ENCODE data around the gene GP1BA. TPM values are rescaled to one million over a fixed set of nuclear protein-coding genes. Genes with fewer than 3 reads are reported as not detected.
A peak's percentile ranks its signal among the peaks of the same experiment; 100 is the strongest.

Gene GP1BA
- total and polyA plus RNA-seq, 10 of the 15 experiments (the other 5 are each of a cell fraction or from before 2014, with no cell fraction given), result 0.04 to 0.67 (median 0.28) TPM; not detected in 1

- no peak for TF ChIP-seq DPF2 (IDR thresholded peaks at IDR 0.05)
- peak; percentile 98 for TF ChIP-seq HDGF (IDR thresholded peaks at IDR 0.05)
- peak; percentile 69; the same call in 1 of the 2 replicates for TF ChIP-seq YY1 (IDR thresholded peaks at IDR 0.05; ENCODE audit: low read depth, low read length)
- TF ChIP-seq MTA2 (IDR thresholded peaks at IDR 0.05; ENCODE audit: low read depth), result no peak
- TF ChIP-seq RBBP5 (conservative IDR thresholded peaks at IDR 0.05), result no peak
- no peak for TF ChIP-seq IRF5 (IDR thresholded peaks at IDR 0.05; ENCODE audit: borderline replicate concordance)
- TF ChIP-seq STAT3 (IDR thresholded peaks at IDR 0.05; ENCODE audit: low read depth, low read length), result no peak
- TF ChIP-seq ATF3 (IDR thresholded peaks at IDR 0.05; ENCODE audit: borderline replicate concordance, extremely low read depth, low read depth, low read length), result no peak
- no peak for TF ChIP-seq RFX5 (IDR thresholded peaks at IDR 0.05; ENCODE audit: low read depth, low read length)
- no peak for TF ChIP-seq TAF1 (IDR thresholded peaks at IDR 0.05; ENCODE audit: borderline replicate concordance, low read depth, low read length)
- no peak for TF ChIP-seq CREB1 (IDR thresholded peaks at IDR 0.05; ENCODE audit: low read depth)
- no peak for TF ChIP-seq IRF4 (IDR thresholded peaks at IDR 0.05; ENCODE audit: low read depth, low read length)
- peak in 1 of 2 experiments; percentile 40; a peak in 1 of 4 replicates for TF ChIP-seq BHLHE40 (IDR thresholded peaks at IDR 0.05; ENCODE audit: borderline replicate concordance in 1 of 2, low read depth in 2 of 2, low read length in 1 of 2)
- TF ChIP-seq SUPT20H (IDR thresholded peaks at IDR 0.05; ENCODE audit: borderline replicate concordance, control insufficient read depth, low read depth, low read length), result no peak
- no peak for TF ChIP-seq POLR2A (IDR thresholded peaks at IDR 0.05; ENCODE audit: low read depth, low read length)
- TF ChIP-seq PAX5 (IDR thresholded peaks at IDR 0.05; ENCODE audit: borderline replicate concordance, low read depth, low read length), result peak; percentile 67; the same call in 1 of the 2 replicates
- TF ChIP-seq BCL11A (IDR thresholded peaks at IDR 0.05; ENCODE audit: low read depth, low read length), result no peak
- TF ChIP-seq IKZF1 (conservative IDR thresholded peaks at IDR 0.05), result peak; percentile 54
- no peak for TF ChIP-seq FOXK2 (IDR thresholded peaks at IDR 0.05)
- peak; percentile 69; the same call in 1 of the 2 replicates for TF ChIP-seq SMARCA5 (IDR thresholded peaks at IDR 0.05)
- peak; percentile 91 for TF ChIP-seq NBN (IDR thresholded peaks at IDR 0.05)
- no peak for TF ChIP-seq PKNOX1 (IDR thresholded peaks at IDR 0.05)
- TF ChIP-seq ZBTB4 (CRISPR knock-in tag; IDR thresholded peaks at IDR 0.05), result no peak
- TF ChIP-seq NFYB (IDR thresholded peaks at IDR 0.05; ENCODE audit: insufficient read depth, low read depth, low read length), result no peak
- no peak for TF ChIP-seq SMAD5 (IDR thresholded peaks at IDR 0.05; ENCODE audit: low read depth)
Observed at GRCh38 chr17:4908711-4909496, 23.2 kb upstream of the GP1BA start (continued).
